Activated T-cell treated with anti-CD3 and anti-CD28 coated beads, Interleukin-2, amount 50 U/mL, for 24 hours (primary cell): ENCODE data around the gene COL20A1.
A peak's percentile ranks its signal among the peaks of the same experiment; 100 is the strongest.

Experiments used
- DNase-seq: peaks from one replicate; pipeline ENCODE4 v3.0.0-alpha.2; 2020
- H3K27ac Mint-ChIP-seq: 2 replicates; pipeline ENCODE4 v1.8.0; 2020; ENCODE audit warnings: mild to moderate bottlenecking, mixed read lengths
- H3K27me3 Mint-ChIP-seq: 2 replicates; pipeline ENCODE4 v1.8.0; 2020; ENCODE audit warnings: mixed read lengths
- H3K36me3 Mint-ChIP-seq: 2 replicates; pipeline ENCODE4 v1.8.0; 2020; ENCODE audit warnings: low read depth, mixed read lengths
- H3K4me1 Mint-ChIP-seq: 2 replicates; pipeline ENCODE4 v1.8.0; 2020; ENCODE audit warnings: low read depth, mixed read lengths
- H3K4me3 Mint-ChIP-seq: 2 replicates; pipeline ENCODE4 v1.8.0; 2020; ENCODE audit warnings: mild to moderate bottlenecking, moderate library complexity, mixed read lengths
- H3K9me3 Mint-ChIP-seq: 2 replicates; pipeline ENCODE4 v1.8.0; 2020; ENCODE audit warnings: mixed read lengths

The COL20A1 gene

GRCh38 chr20:63320041-63320511, 27.1 kb downstream of the COL20A1 start:
- Mint-ChIP-seq H3K4me3 (no peak overlapping the region), H3K9me3 (no peaks in the 10 kb centered on the region), H3K36me3 (no peaks in the 10 kb centered on the region), H3K4me1 (no peaks in the 10 kb centered on the region), H3K27me3 (peaks cover 6% of the 10 kb centered on the region), H3K27ac (no peak overlapping the region)
- DNase-seq = no peak

DNA sequence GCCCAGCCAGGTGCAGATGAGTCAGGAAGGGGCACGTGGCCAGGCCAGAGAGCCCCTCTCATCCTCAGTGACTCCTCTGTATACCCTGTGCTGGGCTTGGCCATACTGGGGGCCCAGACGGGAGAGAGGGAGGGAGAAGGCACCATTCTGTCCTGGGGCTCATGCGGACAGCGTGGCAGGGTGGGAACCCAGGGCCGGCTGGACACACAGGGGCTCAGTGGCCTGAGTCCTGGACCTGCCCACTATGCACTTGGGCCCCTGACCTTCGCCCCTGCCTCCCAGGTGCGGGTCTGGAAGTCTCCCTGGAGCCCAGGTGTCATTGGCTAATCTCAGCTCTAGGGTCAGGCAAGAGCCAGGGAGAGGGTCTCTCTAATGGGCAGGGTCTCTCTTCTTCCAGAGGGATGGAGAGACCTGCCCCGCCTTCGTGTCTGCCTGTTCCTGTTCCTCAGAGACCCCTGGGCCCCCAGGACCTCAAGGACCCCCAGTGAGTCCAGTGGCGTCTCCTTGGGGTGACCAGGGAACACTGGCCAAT, 27.7 kb downstream of the COL20A1 start:
- Mint-ChIP-seq H3K27me3 (peaks cover 2% of the 10 kb centered on the region), H3K36me3 (no peaks in the 10 kb centered on the region), H3K9me3 (no peaks in the 10 kb centered on the region), H3K4me1 (no peaks in the 10 kb centered on the region), H3K27ac (no peak overlapping the region), H3K4me3 (no peak overlapping the region)
- DNase-seq = no peak

GRCh38 chr20:63321148-63321831, 28.3 kb downstream of the COL20A1 start:
- no peak for DNase-seq
- Mint-ChIP-seq H3K4me1 (peaks cover 2% of the 10 kb centered on the region), H3K9me3 (no peaks in the 10 kb centered on the region), H3K27ac (no peak overlapping the region), H3K27me3 (no peaks in the 10 kb centered on the region), H3K36me3 (no peaks in the 10 kb centered on the region), H3K4me3 (no peak overlapping the region)

GRCh38 chr20:63322146-63322932, 29.4 kb downstream of the COL20A1 start:
- Mint-ChIP-seq H3K4me3 (no peak overlapping the region), H3K36me3 (no peaks in the 10 kb centered on the region), H3K9me3 (no peaks in the 10 kb centered on the region), H3K27ac (no peak overlapping the region), H3K27me3 (no peaks in the 10 kb centered on the region), H3K4me1 (peaks cover 2% of the 10 kb centered on the region)
- DNase-seq = no peak

DNA sequence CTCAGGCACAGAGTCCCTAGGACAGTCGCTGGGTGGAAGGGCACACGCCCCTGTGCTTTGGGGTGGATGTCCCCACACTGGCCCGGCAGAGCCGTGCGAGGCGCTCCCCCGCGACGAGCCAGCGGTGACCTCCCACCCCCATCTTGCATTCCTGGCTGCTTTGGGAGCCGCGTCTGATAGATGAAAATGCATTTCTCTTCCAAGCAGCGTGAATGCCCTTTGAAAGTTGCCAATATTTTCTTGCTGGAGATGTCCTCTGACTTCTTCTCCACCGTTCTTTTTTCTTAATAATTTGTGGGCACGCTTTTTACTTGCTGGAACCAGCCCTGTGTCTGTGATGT, 29.9 kb downstream of the COL20A1 start:
- no peaks in the 10 kb centered on the region for H3K9me3 Mint-ChIP-seq
- H3K27ac Mint-ChIP-seq = no peak overlapping the region
- H3K36me3 Mint-ChIP-seq = no peaks in the 10 kb centered on the region
- H3K27me3 Mint-ChIP-seq = no peaks in the 10 kb centered on the region
- H3K4me1 Mint-ChIP-seq = peaks cover 2% of the 10 kb centered on the region
- DNase-seq = no peak
- H3K4me3 Mint-ChIP-seq = no peak overlapping the region

DNA sequence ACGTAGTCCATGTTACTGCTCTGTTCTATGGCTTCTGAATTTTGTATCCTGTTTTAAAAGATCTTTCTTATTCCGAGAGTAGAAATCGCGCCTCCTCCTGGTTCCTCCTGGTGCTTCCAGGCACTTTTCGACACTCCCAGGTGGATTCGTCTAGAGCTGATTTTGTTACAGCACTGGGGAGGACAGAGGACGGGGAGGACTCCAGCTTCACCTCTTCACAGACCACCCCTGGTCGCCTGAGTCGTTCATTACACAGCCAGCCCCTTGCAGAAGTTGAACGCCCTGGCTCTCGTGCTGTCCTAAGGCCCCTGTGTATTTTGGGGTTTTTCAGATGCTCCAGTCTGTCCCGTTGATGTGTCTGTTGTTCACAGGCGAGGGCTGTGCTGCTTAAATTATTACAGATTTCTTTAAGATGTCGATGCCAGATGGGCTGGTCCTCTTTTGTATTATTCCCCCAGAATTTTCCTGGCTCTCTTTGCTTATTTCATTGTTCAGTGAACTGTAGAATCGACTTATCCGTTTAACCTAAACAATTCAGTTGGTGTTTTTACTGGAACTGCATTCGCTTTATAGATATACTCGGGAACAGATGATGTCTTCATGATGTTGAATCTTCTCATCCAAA, 30.5 kb downstream of the COL20A1 start:
- Mint-ChIP-seq H3K4me1 (peaks cover 2% of the 10 kb centered on the region), H3K9me3 (no peaks in the 10 kb centered on the region), H3K4me3 (no peak overlapping the region), H3K36me3 (no peaks in the 10 kb centered on the region), H3K27ac (no peak overlapping the region), H3K27me3 (no peaks in the 10 kb centered on the region)
- no peak for DNase-seq

DNA sequence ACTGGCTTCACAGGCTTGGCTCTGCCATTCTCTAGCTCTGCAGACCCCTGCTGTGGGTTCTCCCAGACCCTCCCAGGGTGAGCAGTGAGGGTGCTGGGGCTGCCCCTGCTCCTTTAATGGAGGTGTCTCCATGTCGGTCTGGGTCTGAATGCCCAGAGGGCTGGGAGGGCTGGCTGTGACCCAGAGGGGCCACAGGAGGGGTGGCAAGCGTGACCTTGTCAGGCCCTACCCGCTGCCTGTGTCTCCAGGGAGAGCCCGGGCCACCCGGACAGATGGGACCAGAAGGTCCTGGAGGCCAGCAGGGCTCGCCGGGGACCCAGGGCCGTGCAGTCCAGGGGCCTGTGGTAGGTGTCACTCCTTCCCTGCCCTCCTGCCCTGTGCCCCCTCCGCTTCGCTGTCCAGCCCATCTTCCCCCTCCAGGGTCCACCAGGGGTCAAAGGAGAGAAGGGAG, 32.1 kb downstream of the COL20A1 start:
- H3K9me3 Mint-ChIP-seq = no peaks in the 10 kb centered on the region
- H3K27me3 Mint-ChIP-seq = no peaks in the 10 kb centered on the region
- peaks cover 2% of the 10 kb centered on the region for H3K4me1 Mint-ChIP-seq
- H3K4me3 Mint-ChIP-seq = no peak overlapping the region
- no peaks in the 10 kb centered on the region for H3K36me3 Mint-ChIP-seq
- no peak overlapping the region for H3K27ac Mint-ChIP-seq
- no peak for DNase-seq

DNA sequence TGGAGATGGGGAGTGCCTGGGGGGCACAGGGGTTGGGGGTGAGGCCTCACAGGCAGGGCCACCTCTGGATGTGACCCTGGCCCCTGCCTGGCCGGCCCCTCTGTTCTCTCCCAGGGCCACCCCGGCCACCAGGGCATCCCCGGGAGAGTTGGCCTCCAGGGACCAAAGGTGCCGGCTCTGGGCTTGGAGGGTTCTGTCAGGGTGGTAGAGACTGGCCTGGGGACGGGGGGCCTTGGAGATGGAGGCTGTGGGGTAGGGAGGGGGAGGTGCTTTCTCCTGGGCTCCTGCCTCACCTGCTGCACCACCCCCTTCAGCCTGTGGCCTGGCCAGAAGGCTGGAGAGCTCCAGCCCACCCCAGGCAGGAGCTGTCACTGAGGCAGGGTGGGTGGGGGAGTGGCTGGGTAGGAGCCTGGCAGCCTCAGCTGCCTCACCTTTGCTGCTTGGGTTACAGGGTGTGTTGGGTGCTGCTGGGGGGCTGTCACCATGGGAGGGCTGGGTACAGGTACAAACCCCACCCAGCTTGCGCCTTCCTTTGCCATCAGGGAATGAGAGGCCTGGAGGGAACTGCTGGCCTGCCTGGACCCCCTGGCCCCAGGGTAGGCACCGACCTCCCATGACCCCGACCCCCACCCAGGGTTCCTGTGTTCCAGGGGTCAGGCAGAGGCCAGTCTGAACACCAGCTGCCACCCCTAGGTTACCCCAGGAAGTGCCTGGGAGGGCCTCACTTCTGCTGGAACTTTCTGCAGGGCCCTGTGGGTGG, 32.7 kb downstream of the COL20A1 start:
- peaks cover 2% of the 10 kb centered on the region for H3K4me1 Mint-ChIP-seq
- no peaks in the 10 kb centered on the region for H3K27me3 Mint-ChIP-seq
- no peak overlapping the region for H3K27ac Mint-ChIP-seq
- no peak overlapping the region for H3K4me3 Mint-ChIP-seq
- no peak for DNase-seq
- no peaks in the 10 kb centered on the region for H3K9me3 Mint-ChIP-seq
- no peaks in the 10 kb centered on the region for H3K36me3 Mint-ChIP-seq

DNA sequence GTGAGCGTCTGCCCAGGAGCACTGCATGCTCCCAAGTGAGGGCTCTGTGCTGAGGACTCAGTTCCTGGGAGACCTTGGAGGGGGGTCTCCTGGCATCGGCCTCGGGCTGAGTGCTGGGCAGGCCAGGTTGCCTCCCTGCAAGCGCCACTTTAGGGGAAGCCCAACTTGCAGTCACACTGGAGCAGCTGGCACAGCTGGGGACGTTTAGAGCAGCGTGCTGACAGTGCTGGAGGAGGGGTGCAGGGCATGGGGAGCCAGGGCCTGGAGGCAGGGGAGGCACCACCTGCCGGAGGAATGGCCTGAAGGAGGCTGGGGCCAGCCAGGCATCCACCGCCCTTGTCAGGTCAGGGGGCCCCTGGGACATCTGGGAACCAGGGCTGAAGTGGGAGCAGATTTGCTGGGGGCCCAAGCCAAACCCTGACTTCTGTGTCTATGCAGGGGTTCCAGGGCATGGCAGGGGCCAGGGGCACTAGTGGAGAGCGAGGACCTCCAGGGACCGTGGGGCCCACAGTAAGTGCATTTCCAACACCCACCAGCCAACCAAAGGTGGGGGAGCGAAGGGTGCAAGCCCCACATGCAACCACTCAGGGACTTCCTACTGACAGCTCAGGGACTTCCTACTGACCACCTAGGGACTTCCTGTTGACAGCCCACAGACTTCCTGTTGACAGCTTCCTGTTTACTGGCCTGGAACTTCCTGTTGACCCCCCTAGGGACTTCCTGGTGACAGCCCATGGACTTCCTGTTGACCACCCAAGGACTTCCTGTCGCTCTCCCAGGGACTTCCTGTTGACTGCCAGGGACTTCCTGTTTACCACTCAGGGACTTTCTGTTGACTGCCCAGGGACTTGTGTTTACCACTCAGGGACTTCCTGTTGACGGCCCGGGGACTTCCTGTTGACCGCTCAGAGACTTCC, 33.6 kb downstream of the COL20A1 start:
- Mint-ChIP-seq H3K36me3 (no peaks in the 10 kb centered on the region), H3K4me3 (no peak overlapping the region), H3K4me1 (peaks cover 2% of the 10 kb centered on the region), H3K27ac (peak overlapping the region; percentile 74), H3K27me3 (no peaks in the 10 kb centered on the region), H3K9me3 (peaks cover 2% of the 10 kb centered on the region)
- DNase-seq = no peak

DNA sequence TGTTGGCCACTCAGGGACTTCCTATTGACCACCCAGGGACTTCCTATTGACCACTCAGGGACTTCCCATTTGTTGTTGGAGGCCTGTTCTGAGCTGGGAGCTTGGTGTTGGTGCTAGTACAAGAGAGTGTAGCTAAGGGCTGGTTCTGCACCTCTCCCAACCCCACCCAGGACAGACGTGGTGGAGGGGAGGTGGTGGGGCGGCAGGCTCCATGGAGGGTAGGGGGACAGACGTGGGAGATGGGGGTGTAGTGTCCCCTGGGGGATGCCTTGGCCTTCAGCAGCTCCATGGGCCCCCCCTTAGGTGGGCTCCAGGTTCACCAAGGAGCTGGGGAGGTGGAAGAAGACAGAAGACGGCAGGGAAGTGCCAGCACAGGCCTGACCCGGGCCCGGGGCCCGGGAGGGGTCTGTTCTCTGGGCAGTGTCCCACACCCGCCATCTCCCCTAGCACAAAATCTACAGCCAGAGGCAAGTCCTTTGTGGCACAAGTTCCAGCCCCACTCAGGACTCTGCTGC, 34.3 kb downstream of the COL20A1 start:
- Mint-ChIP-seq H3K4me1 (peaks cover 2% of the 10 kb centered on the region), H3K36me3 (no peaks in the 10 kb centered on the region), H3K27me3 (no peaks in the 10 kb centered on the region), H3K27ac (peak overlapping the region; percentile 74), H3K9me3 (peaks cover 7% of the 10 kb centered on the region), H3K4me3 (no peak overlapping the region)
- DNase-seq = no peak

GRCh38 chr20:63328026-63328700, 35.2 kb downstream of the COL20A1 start:
- Mint-ChIP-seq H3K4me3 (no peak overlapping the region), H3K36me3 (no peaks in the 10 kb centered on the region), H3K4me1 (peaks cover 2% of the 10 kb centered on the region), H3K27me3 (no peaks in the 10 kb centered on the region), H3K9me3 (peaks cover 7% of the 10 kb centered on the region), H3K27ac (no peak overlapping the region)
- DNase-seq = no peak

DNA sequence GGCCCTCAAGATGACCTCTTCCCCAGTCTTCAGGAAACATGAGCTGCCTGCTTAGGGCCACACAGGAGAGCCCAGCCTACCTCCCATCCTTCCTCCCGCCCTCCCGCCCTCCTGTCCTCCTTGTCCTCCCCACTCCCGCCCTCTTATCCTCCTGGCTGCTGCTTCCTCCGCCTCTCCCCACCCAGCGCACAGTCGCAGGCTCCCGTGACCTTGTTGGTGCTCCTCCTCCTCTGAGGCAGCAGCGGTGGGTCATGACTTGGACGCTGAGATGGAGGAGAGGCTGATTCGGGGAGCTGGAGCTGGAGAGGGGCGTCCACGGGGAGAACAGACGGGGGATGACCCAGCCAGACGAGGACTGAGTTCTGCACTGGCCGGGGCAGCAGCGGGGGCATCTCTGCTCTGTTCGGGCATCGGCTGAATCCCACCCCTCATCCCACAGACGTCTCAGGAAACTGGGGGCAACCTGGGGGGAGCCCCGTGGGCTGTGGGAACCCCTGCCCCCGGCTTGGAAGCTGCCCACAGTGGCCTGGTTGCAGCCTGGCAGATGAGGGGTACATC, 35.8 kb downstream of the COL20A1 start:
- Mint-ChIP-seq H3K27me3 (peaks cover 3% of the 10 kb centered on the region), H3K36me3 (no peaks in the 10 kb centered on the region), H3K27ac (no peak overlapping the region), H3K9me3 (peaks cover 7% of the 10 kb centered on the region), H3K4me3 (no peak overlapping the region), H3K4me1 (peaks cover 2% of the 10 kb centered on the region)
- no peak for DNase-seq
